Gastroesophageal sphincter (tissue), 4 donors: ENCODE results near the gene KCNH1. TPM values are rescaled to one million over a fixed set of nuclear protein-coding genes. Genes with fewer than 3 reads are reported as not detected.

Experiments used
- ATAC-seq: fragments of 150-250 bp; one replicate; pipeline ENCODE4 v1.9.1; 2016; ENCODE audit warnings: mild to moderate bottlenecking, moderate library complexity
- H3K27ac ChIP-seq, 4 donors: fragments of 200-600 bp; sonication (generic) in 3 of 4; 1 replicate in 3 of 4; 2 replicates in 1 of 4; pipeline ENCODE4 v1.5.1; 2016 to 2019
- H3K27me3 ChIP-seq: fragments of 200-600 bp; sonication (generic); one replicate; pipeline ENCODE4 v1.5.1; 2019
- H3K36me3 ChIP-seq, 2 donors: fragments of 200-600 bp; sonication (generic); one replicate each; pipeline ENCODE4 v1.5.1; 2019; ENCODE audit warnings: control low read depth in 1 of 2
- H3K4me1 ChIP-seq, 3 donors: fragments of 200-600 bp; sonication (generic); 1 replicate in 2 of 3; 2 replicates in 1 of 3; pipeline ENCODE4 v1.5.1; 2016 to 2019; ENCODE audit warnings: control low read depth in 2 of 3
- H3K4me3 ChIP-seq, 2 donors: fragments of 200-600 bp; sonication (generic); one replicate each; pipeline ENCODE4 v1.5.1; 2019; ENCODE audit warnings: mild to moderate bottlenecking in 1 of 2, moderate library complexity in 1 of 2
- H3K9me3 ChIP-seq, 3 donors: fragments of 200-600 bp; sonication (generic); one replicate each; pipeline ENCODE4 v1.5.1; 2017 to 2019; ENCODE audit warnings: control low read depth in 2 of 3
- EP300 ChIP-seq: sonication (generic); formaldehyde crosslinking; IDR thresholded peaks from one replicate; pipeline ENCODE4 v1.6.1; 2017; ENCODE audit warnings: antibody characterized with exemption, mild to moderate bottlenecking
- POLR2A ChIP-seq, 2 donors: fragments of 450-650 bp; IDR thresholded peaks; one replicate each; pipeline ENCODE4 v1.6.1; 2017; ENCODE audit warnings: antibody characterized with exemption in 2 of 2, mild to moderate bottlenecking in 2 of 2, moderate library complexity in 1 of 2
- POLR2AphosphoS5 ChIP-seq: sonication (generic); formaldehyde crosslinking; IDR thresholded peaks from one replicate; pipeline ENCODE4 v1.6.1; 2017; ENCODE audit warnings: antibody characterized with exemption
- WGBS, 2 donors: methylation state at CpG; one replicate each; pipeline ENCODE4 v1.1.5; 2018; ENCODE audit warnings: low coverage in 1 of 2; 5-methylcytosine and 5-hydroxymethylcytosine counted together
- total RNA-seq, 4 donors: library from RNA; depleted of rRNA; stranded (reverse); fragments of >200 nt; gene quantifications; one replicate each; pipeline ENCODE4 v1.1.0, GENCODE V29; 2016
- TF ChIP-seq, protein P1 (sequence below), 4 experiments: fragments of 200-600 bp in 2 of 4; fragments of 450-650 bp in 2 of 4; sonication (generic) in 1 of 4; IDR thresholded peaks; one replicate each; pipeline ENCODE4 v1.5.1; 2017 to 2019; ENCODE audit warnings: antibody characterized with exemption in 4 of 4, mild to moderate bottlenecking in 2 of 4, moderate library complexity in 2 of 4

Gene KCNH1
- total RNA-seq, 4 donors from 2014 or later, result 0.15 to 2.3 (median 1.2) TPM

- TF ChIP-seq, protein P1, sequence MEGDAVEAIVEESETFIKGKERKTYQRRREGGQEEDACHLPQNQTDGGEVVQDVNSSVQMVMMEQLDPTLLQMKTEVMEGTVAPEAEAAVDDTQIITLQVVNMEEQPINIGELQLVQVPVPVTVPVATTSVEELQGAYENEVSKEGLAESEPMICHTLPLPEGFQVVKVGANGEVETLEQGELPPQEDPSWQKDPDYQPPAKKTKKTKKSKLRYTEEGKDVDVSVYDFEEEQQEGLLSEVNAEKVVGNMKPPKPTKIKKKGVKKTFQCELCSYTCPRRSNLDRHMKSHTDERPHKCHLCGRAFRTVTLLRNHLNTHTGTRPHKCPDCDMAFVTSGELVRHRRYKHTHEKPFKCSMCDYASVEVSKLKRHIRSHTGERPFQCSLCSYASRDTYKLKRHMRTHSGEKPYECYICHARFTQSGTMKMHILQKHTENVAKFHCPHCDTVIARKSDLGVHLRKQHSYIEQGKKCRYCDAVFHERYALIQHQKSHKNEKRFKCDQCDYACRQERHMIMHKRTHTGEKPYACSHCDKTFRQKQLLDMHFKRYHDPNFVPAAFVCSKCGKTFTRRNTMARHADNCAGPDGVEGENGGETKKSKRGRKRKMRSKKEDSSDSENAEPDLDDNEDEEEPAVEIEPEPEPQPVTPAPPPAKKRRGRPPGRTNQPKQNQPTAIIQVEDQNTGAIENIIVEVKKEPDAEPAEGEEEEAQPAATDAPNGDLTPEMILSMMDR (IDR thresholded peaks at IDR 0.05), result no peak
- TF ChIP-seq POLR2A (IDR thresholded peaks at IDR 0.05), result no peak
- no peak for TF ChIP-seq POLR2AphosphoS5
- TF ChIP-seq EP300, result no peak
- no peaks in the 10 kb centered on the region for H3K4me1 ChIP-seq
- WGBS, 2 donors, result 66 to 71% methylated on average over 6 of the region's 6 CpGs
- no peaks in the 10 kb centered on the region for H3K9me3 ChIP-seq
- H3K27ac ChIP-seq, result no peak overlapping the region
- no peak for ATAC-seq
- H3K4me3 ChIP-seq, result no peak overlapping the region
- H3K36me3 ChIP-seq, result no peaks in the 10 kb centered on the region
- H3K27me3 ChIP-seq, result no peaks in the 10 kb centered on the region
Observed at GRCh38 chr1:210647406-210648333, 486.3 kb downstream of the KCNH1 start.

DNA sequence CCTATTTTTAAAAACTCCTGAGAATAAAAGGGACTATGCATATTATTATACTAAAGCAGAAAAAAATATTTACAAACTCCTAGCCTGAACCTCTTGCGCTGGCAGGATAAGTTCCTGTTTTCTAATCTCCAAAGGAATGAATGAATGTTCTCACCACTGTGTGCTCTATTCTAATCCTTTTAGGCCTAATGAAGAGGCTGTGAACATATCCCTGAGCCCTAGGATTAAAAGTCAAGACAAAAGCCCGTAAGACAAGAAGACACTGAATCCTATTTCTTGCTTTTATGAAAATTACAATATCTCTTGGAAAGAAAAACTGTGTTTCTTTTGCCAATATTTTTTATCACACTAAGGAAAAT is 487.7 kb downstream of the KCNH1 start:
- H3K27ac ChIP-seq, result no peak overlapping the region
- no peaks in the 10 kb centered on the region for H3K27me3 ChIP-seq
- H3K4me1 ChIP-seq, result no peaks in the 10 kb centered on the region
- WGBS, 2 donors, result 58 to 66% methylated on average over 2 of the region's 2 CpGs
- ATAC-seq, result no peak
- H3K4me3 ChIP-seq, result no peak overlapping the region
- H3K9me3 ChIP-seq, result no peaks in the 10 kb centered on the region
- TF ChIP-seq POLR2A (IDR thresholded peaks at IDR 0.05), result no peak
- TF ChIP-seq EP300, result no peak
- TF ChIP-seq, protein P1 (IDR thresholded peaks at IDR 0.05), result no peak
- no peak for TF ChIP-seq POLR2AphosphoS5
- H3K36me3 ChIP-seq, result no peaks in the 10 kb centered on the region

- TF ChIP-seq POLR2AphosphoS5, result no peak
- no peak for TF ChIP-seq POLR2A (IDR thresholded peaks at IDR 0.05)
- TF ChIP-seq EP300, result no peak
- TF ChIP-seq, protein P1 (IDR thresholded peaks at IDR 0.05), result no peak
- no peak overlapping the region for H3K4me3 ChIP-seq
- H3K4me1 ChIP-seq, result no peaks in the 10 kb centered on the region
- H3K27me3 ChIP-seq, result no peaks in the 10 kb centered on the region
- no peak overlapping the region for H3K27ac ChIP-seq
- WGBS, 2 donors, result 70 to 75% methylated on average over 6 to 7 of the region's 7 CpGs
- H3K36me3 ChIP-seq, result no peaks in the 10 kb centered on the region
- no peaks in the 10 kb centered on the region for H3K9me3 ChIP-seq
- ATAC-seq, result no peak
Observed at GRCh38 chr1:210645582-210646257, 488.2 kb downstream of the KCNH1 start.

DNA sequence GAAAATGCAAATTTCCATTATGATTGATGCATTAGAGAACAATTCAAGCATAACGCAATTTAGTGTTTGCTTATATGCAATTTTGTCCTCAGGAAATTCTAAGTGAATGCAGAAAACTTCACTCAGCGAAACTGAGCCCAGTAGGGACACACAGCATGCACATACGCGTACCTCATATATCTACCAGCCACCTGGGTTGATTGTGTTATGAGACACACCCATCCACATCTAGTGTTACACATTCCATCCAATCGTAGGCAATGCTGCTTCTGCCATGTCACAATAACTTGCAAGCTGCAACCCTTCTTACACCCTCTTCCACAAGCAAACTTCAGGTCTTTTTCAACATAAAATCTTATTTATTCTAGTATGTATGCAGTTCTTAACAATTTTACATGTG is 492.4 kb downstream of the KCNH1 start:
- Histone ChIP-seq H3K4me1 (no peaks in the 10 kb centered on the region), H3K9me3 (no peaks in the 10 kb centered on the region), H3K4me3 (no peak overlapping the region), H3K36me3 (no peaks in the 10 kb centered on the region), H3K27ac (no peak overlapping the region), H3K27me3 (no peaks in the 10 kb centered on the region)
- TF ChIP-seq EP300 (no peak), POLR2A (IDR thresholded peaks at IDR 0.05) (no peak), POLR2AphosphoS5 (no peak)
- TF ChIP-seq, protein P1 (IDR thresholded peaks at IDR 0.05), result no peak
- ATAC-seq, result no peak
- 70 to 94% methylated on average over 5 of the region's 5 CpGs for WGBS, 2 donors
